ENCODE results near the gene ABCA2. TPM values are rescaled to one million over a fixed set of nuclear protein-coding genes. Genes with fewer than 3 reads are reported as not detected.

ABCA2 gene
- polyA plus RNA-seq, 6 donors from 2014 or later, result 0.63 to 3.9 (median 1.3) TPM; not detected in 1

DNA sequence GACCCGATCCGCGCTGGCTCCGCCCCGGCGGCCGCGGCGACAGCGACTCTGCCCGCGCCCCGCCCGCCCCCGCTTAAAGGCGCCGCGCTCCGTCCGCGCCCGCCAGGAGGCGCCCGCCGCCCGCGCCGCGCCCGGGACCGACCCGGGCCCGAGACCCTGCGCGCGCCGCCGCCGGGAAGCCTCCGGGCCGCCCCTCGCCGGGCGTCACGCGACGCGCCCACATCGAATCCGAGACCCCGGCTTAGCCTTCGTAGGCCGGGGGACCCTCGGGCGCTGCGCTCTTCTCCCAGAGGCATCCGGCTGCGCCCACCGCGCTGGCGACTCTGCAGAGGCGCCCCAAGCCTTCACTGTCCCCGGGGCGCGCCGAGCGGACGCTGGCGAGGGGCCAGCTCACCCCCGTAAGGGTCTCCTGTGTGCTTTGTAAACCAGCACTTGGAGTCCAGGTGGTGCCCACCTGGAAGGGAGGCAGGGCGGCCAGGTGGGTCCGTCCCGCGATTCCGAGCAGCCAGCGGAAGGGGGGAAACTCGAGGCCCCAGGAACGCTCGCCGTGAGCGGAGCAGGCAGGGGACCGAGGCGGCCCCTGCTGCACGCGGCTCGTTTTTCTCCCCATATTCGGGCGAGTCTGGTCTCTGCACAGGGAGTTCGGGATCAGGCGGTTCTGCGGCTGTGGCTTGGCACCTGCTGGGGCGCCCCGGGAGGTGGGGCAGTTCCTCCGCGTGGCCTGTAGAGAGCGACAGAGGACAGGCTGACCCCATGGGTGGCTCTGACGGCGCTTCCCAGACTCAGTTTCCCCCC lies 423 bp upstream of the ABCA2 start:
- Mint-ChIP-seq H3K4me1 (peaks cover 31 to 49% (median 47%) of the 10 kb centered on the region in 3 donors), H3K4me3 (peak overlapping the region; percentile 79 to 92 (median 82)), H3K9me3 (no peaks in the 10 kb centered on the region), H3K36me3 (no peaks in the 10 kb centered on the region), H3K27ac (peak overlapping the region in 1 of 6 donors; percentile 76), H3K27me3 (no peaks in the 10 kb centered on the region)
- DNase-seq (peak; percentile 68), ATAC-seq (ENCODE audit: low read depth in 2 of 2) (peak; percentile 54 to 60)

DNA sequence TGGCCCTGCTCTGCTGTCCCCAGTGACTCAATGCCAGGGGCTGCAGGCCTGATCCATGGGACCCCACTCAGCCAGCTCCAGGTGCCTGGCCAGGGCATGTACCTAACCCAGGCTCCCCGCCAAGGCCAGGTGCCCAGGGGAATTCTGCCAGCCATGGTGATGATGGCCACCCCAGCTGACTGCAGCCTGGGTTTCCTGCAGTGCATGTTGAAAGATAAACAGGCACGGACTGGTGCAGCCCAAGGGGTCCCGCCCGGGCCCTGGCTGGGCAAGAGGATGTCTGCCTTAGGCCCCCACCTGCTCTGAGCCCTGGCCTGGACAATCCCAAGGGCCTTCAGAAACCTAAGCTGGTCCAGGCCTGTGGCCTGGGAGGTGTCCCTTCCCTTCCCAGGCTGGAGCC lies 1.2 kb downstream of the ABCA2 start:
- peaks cover 24 to 35% (median 32%) of the 10 kb centered on the region in 3 donors for H3K4me1 Mint-ChIP-seq
- no peak for ATAC-seq (ENCODE audit: low read depth in 2 of 2)

GRCh38 chr9:137026384-137026783 lies 1.7 kb downstream of the ABCA2 start:
- DNase-seq (no peak), ATAC-seq (ENCODE audit: low read depth in 2 of 2) (no peak)
- Mint-ChIP-seq H3K27me3 (no peaks in the 10 kb centered on the region), H3K36me3 (no peaks in the 10 kb centered on the region), H3K4me3 (peak overlapping the region in 3 of 8 donors; percentile 9 to 30 (median 29)), H3K9me3 (no peaks in the 10 kb centered on the region), H3K4me1 (peaks cover 24 to 32% (median 30%) of the 10 kb centered on the region in 3 donors), H3K27ac (no peak overlapping the region)

More for the DNA sequence above, 1.2 kb downstream of the ABCA2 start:
- Mint-ChIP-seq H3K9me3 (no peaks in the 10 kb centered on the region), H3K27me3 (no peaks in the 10 kb centered on the region), H3K27ac (peak overlapping the region in 1 of 6 donors; percentile 76), H3K4me3 (peak overlapping the region; percentile 25 to 91 (median 78)), H3K36me3 (no peaks in the 10 kb centered on the region)
- DNase-seq, result no peak

DNA sequence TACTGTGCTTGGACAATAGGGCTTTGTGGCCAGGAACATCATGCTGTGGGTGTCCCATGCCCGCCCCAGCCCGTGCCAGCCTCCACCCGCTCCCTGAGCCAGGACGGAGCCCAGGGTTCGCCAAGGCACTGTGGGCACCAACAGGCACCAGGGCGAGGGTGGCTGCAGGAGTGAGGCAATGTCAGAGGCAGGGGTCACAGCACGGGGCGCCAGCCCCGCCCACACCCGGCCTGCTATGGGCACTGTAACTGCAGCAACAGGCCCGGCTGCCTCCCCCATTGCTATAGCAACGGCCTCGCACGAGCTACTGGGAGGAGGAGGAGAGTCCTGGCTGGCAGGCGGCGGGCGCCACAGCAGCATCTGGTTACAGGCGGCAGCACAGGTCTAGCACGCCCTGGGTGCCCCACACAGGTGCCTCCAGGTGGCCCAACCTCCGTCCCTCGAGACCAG lies 2.5 kb downstream of the ABCA2 start:
- Mint-ChIP-seq H3K27ac (no peak overlapping the region), H3K4me1 (peaks cover 21 to 28% (median 25%) of the 10 kb centered on the region in 3 donors), H3K27me3 (no peaks in the 10 kb centered on the region), H3K9me3 (no peaks in the 10 kb centered on the region), H3K36me3 (no peaks in the 10 kb centered on the region), H3K4me3 (peak overlapping the region in 1 of 8 donors; percentile 9)
- DNase-seq, result no peak
- ATAC-seq (ENCODE audit: low read depth in 2 of 2), result peak in 1 of 2 donors; percentile 44

- no peaks in the 10 kb centered on the region for H3K36me3 Mint-ChIP-seq
- peaks cover 5 to 11% (median 10%) of the 10 kb centered on the region in 3 donors for H3K4me1 Mint-ChIP-seq
These were observed 4.5 kb downstream of the ABCA2 start for GRCh38 chr9:137023583-137023991.

DNA sequence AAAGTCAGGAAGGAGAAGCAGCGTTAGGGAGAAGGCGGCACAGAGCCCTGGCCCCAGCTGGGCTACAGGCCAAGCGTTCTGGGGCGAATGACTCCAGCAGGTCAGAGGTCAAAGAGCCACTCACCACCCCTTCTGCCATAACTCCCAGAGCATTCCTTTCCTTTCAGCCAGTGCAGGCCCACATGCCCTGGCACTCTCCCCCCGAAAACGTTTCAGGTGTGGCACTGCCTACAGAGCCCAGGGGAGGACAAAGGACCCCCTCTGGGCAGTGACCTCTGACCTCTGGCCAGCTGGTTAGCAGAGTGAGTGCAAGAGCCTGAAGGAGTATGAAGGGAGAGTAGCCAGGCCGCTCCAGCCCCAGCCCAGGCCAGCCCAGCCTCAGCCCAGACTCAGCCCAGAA lies 4.9 kb downstream of the ABCA2 start:
- no peaks in the 10 kb centered on the region for H3K36me3 Mint-ChIP-seq
- H3K4me1 Mint-ChIP-seq, result peaks cover 4 to 11% (median 10%) of the 10 kb centered on the region in 3 donors
- no peak overlapping the region for H3K4me3 Mint-ChIP-seq
- ATAC-seq (ENCODE audit: low read depth in 2 of 2), result no peak
- H3K9me3 Mint-ChIP-seq, result no peaks in the 10 kb centered on the region
- DNase-seq, result no peak
- no peaks in the 10 kb centered on the region for H3K27me3 Mint-ChIP-seq
- H3K27ac Mint-ChIP-seq, result peak overlapping the region in 1 of 6 donors; percentile 80

More at GRCh38 chr9:137023583-137023991, 4.5 kb downstream of the ABCA2 start:
- Mint-ChIP-seq H3K27ac (no peak overlapping the region), H3K4me3 (no peak overlapping the region), H3K27me3 (no peaks in the 10 kb centered on the region), H3K9me3 (no peaks in the 10 kb centered on the region)
- DNase-seq (no peak), ATAC-seq (ENCODE audit: low read depth in 2 of 2) (no peak)

DNA sequence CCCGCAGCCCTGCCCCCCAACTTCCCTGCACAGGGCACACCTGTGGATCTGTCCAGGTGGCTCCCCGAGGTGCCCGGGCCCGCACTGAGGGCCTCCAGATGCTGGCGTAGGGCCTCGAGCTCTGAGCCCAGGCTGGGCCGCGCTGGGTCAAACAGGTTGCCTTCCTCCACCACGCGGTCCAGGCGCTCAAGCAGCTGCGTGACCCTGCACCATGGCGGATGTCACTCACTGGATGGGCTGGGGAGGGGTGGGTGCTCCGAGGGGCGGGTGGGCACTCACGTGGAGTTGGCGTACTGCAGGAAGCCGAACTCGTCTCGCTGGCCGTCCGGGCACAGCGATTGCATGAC lies 5.4 kb downstream of the ABCA2 start:
- H3K9me3 Mint-ChIP-seq, result no peaks in the 10 kb centered on the region
- DNase-seq (no peak), ATAC-seq (ENCODE audit: low read depth in 2 of 2) (no peak)
- H3K4me3 Mint-ChIP-seq, result no peak overlapping the region
- no peaks in the 10 kb centered on the region for H3K27me3 Mint-ChIP-seq
- H3K36me3 Mint-ChIP-seq, result no peaks in the 10 kb centered on the region
- peaks cover 4 to 11% (median 10%) of the 10 kb centered on the region in 3 donors for H3K4me1 Mint-ChIP-seq
- no peak overlapping the region for H3K27ac Mint-ChIP-seq

DNA sequence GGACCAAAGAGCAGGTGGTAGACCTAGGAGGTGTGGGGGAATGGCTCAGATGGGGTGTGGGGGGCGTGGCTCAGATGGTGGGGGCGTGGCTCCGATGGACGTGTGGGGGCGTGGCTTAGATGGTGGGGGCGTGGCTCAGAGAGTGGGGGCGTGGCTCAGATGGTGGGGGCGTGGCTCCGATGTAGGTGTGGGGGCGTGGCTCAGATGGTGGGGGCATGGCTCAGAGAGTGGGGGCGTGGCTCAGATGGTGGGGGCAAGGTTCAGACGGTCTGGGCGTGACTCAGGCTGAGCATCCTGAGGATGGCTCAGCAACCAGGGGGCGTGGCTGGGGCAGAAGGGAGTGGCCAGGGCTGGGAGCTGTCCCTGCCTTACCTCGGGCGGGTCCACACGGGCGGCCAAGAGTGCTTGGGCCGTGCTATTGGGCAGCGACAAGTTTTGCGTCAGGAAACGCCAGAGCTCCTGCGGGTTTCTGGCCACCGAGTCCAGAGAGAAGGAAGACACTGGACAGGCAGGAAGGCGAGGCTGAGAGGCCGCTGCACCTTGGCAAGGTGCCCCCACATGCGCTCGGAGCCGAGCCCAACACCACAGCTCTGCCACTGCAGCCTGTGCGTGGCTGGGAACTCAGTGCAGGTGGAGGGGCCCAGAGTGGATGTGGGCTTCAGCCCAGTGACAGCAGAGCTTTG lies 5.9 kb downstream of the ABCA2 start:
- Mint-ChIP-seq H3K4me3 (no peak overlapping the region), H3K27ac (no peak overlapping the region), H3K27me3 (no peaks in the 10 kb centered on the region), H3K36me3 (no peaks in the 10 kb centered on the region), H3K4me1 (peaks cover 4 to 8% (median 7%) of the 10 kb centered on the region in 3 donors), H3K9me3 (no peaks in the 10 kb centered on the region)
- ATAC-seq (ENCODE audit: low read depth in 2 of 2), result peak; percentile 40 to 57
- no peak for DNase-seq

DNA sequence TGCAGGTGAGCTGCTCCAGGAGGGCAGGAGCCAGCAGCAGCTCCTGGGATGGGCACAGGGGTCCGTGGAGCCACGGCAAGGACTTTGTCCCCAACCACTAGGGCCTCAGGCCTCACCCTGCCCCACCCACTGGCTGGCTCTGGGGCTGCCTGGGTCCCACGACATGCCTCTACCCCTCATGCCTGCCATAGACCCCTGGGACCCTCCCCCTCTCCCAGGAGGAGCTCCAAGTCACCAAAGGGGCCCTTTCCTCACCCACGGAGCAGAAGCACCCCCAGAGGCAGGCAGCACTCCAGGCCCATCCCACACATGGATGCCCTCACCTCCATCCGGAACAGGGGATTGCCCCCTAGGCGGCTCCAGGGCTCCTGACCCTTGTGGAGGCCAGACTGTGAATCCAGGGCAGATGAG lies 6.5 kb downstream of the ABCA2 start:
- Mint-ChIP-seq H3K36me3 (no peaks in the 10 kb centered on the region), H3K4me1 (peaks cover under 1 to 7% (median 2%) of the 10 kb centered on the region in 3 donors), H3K9me3 (no peaks in the 10 kb centered on the region), H3K4me3 (no peak overlapping the region), H3K27me3 (no peaks in the 10 kb centered on the region), H3K27ac (no peak overlapping the region)
- ATAC-seq (ENCODE audit: low read depth in 2 of 2) (no peak), DNase-seq (no peak)

GRCh38 chr9:137020771-137021567 lies 7.1 kb downstream of the ABCA2 start:
- Mint-ChIP-seq H3K27ac (no peak overlapping the region), H3K36me3 (no peaks in the 10 kb centered on the region), H3K4me3 (no peak overlapping the region), H3K9me3 (no peaks in the 10 kb centered on the region), H3K27me3 (no peaks in the 10 kb centered on the region), H3K4me1 (peaks cover 0 to 7% (median 0%) of the 10 kb centered on the region in 3 donors)
- ATAC-seq (ENCODE audit: low read depth in 2 of 2) (no peak), DNase-seq (no peak)

DNA sequence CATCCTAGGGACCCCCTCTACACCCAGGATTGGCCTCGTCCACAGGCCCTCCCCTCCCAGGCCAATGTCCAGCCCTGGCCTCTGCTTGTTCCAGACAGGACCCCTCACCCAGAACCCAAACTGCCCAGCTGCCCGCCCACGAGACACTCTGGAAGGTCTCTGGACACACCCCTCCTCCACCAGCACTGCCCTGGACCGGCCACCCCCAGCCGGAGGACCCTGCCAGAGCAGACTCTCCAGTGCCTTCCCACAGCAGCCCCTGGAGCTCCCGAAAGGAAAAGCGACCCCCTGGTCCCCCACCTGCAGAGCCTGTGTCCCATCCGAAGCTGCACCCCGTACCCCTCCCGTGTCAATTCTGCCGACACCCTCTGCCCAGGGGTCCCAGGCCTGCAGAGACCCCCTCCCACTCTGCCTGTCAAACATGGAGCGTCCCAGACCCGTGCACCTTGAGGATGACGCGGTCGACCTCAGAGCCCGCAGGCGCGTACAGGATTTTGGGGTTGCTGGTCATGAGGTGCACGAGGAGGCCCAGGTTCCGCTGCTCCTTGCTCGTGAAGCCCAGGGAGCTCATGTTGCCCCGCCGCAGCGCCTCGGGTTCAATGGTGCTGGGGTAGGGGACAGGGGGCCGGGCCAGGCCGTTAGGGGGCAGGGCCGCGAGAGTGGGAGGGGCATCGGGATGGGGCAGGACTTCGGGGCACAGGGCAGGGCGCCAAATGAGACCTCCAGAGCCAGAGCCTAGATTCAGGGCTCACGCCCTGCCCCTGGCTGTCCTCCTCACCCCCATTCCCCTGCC lies 8.0 kb downstream of the ABCA2 start:
- no peaks in the 10 kb centered on the region for H3K9me3 Mint-ChIP-seq
- H3K4me3 Mint-ChIP-seq, result no peak overlapping the region
- ATAC-seq (ENCODE audit: low read depth in 2 of 2) (no peak), DNase-seq (no peak)
- peak overlapping the region in 1 of 6 donors; percentile 70 for H3K27ac Mint-ChIP-seq
- peaks cover 0 to 7% (median 0%) of the 10 kb centered on the region in 3 donors for H3K4me1 Mint-ChIP-seq
- H3K27me3 Mint-ChIP-seq, result no peaks in the 10 kb centered on the region
- H3K36me3 Mint-ChIP-seq, result no peaks in the 10 kb centered on the region

GRCh38 chr9:137018761-137019559 lies 9.1 kb downstream of the ABCA2 start:
- DNase-seq (no peak), ATAC-seq (ENCODE audit: low read depth in 2 of 2) (no peak)
- Mint-ChIP-seq H3K4me1 (peaks cover 0 to 7% (median 0%) of the 10 kb centered on the region in 3 donors), H3K9me3 (no peaks in the 10 kb centered on the region), H3K27ac (no peak overlapping the region), H3K4me3 (no peak overlapping the region), H3K27me3 (no peaks in the 10 kb centered on the region), H3K36me3 (no peaks in the 10 kb centered on the region)

Data from naive B cell (primary cell).